Bronchial epithelial cell (primary cell): ENCODE data around the gene MAP3K9. TPM values are rescaled to one million over a fixed set of nuclear protein-coding genes. Genes with fewer than 3 reads are reported as not detected.

ENCODE experiments used
- DNase-seq: peaks from one replicate; pipeline ENCODE4 v3.0.0-alpha.2; 2010; ENCODE audit warnings: low read depth
- FAIRE-seq: peaks from 2 replicates; lab custom pipeline; 2011; peaks lifted over from hg19 to GRCh38; lab: Jason Lieb, UNC
- H3K27me3 ChIP-seq: 2 replicates; pipeline ENCODE4 v1.5.1; 2011; ENCODE audit warnings: low read length; ENCODE audit not compliant: control insufficient read depth, insufficient read depth
- H3K36me3 ChIP-seq: 2 replicates; pipeline ENCODE4 v1.5.1; 2011; ENCODE audit warnings: low read length; ENCODE audit not compliant: control insufficient read depth, insufficient read depth
- H3K4me3 ChIP-seq: 2 replicates; pipeline ENCODE4 v1.5.1; 2011; ENCODE audit warnings: mild to moderate bottlenecking, low read depth, low read length, control low read depth
- total RNA-seq: library from RNA; depleted of rRNA; stranded (reverse); fragments of >200 nt; gene quantifications from 2 replicates; pipeline ENCODE4 v1.2.1, GENCODE V29; 2014
- TF ChIP-seq, protein P1 (sequence below): IDR thresholded peaks from 2 replicates; pipeline ENCODE4 v1.5.1; 2011; ENCODE audit warnings: mild to moderate bottlenecking, moderate library complexity, low read length, control low read depth, inconsistent platforms; ENCODE audit not compliant: insufficient read depth, severe bottlenecking

MAP3K9 gene
- total RNA-seq, 1 donor from 2014 or later, result 11.6 TPM

GRCh38 chr14:70780396-70781075 lies 28.8 kb downstream of the MAP3K9 start:
- Histone ChIP-seq H3K27me3 (no peaks in the 10 kb centered on the region), H3K4me3 (no peak overlapping the region), H3K36me3 (peaks cover 2% of the 10 kb centered on the region)
- no peak for DNase-seq
- FAIRE-seq, result no peak
- TF ChIP-seq, protein P1, sequence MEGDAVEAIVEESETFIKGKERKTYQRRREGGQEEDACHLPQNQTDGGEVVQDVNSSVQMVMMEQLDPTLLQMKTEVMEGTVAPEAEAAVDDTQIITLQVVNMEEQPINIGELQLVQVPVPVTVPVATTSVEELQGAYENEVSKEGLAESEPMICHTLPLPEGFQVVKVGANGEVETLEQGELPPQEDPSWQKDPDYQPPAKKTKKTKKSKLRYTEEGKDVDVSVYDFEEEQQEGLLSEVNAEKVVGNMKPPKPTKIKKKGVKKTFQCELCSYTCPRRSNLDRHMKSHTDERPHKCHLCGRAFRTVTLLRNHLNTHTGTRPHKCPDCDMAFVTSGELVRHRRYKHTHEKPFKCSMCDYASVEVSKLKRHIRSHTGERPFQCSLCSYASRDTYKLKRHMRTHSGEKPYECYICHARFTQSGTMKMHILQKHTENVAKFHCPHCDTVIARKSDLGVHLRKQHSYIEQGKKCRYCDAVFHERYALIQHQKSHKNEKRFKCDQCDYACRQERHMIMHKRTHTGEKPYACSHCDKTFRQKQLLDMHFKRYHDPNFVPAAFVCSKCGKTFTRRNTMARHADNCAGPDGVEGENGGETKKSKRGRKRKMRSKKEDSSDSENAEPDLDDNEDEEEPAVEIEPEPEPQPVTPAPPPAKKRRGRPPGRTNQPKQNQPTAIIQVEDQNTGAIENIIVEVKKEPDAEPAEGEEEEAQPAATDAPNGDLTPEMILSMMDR, result no peak

DNA sequence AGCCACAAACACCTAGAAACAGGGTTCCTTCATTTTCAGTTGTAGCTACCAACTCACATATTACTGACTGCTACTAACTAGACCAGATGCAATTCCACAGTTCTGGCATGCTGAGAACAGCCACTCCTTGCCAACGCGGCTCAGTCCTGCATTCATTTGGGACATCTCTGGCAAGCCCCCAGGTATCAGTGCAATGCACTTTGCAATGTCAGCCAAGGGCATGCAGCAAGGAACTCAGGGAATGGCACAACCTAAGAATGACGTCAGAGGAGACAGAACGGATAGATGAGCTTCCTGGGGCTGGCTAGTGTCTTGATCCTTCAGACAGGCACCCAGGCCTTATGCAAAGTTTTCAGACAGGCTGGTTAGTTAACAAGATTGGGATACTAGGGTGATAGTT lies 29.6 kb downstream of the MAP3K9 start:
- FAIRE-seq (no peak), DNase-seq (no peak)
- Histone ChIP-seq H3K36me3 (peaks cover 2% of the 10 kb centered on the region), H3K27me3 (no peaks in the 10 kb centered on the region), H3K4me3 (no peak overlapping the region)
- TF ChIP-seq, protein P1, result no peak

GRCh38 chr14:70776197-70776596 lies 33.1 kb downstream of the MAP3K9 start:
- no peak overlapping the region for H3K4me3 ChIP-seq
- FAIRE-seq (no peak), DNase-seq (no peak)

DNA sequence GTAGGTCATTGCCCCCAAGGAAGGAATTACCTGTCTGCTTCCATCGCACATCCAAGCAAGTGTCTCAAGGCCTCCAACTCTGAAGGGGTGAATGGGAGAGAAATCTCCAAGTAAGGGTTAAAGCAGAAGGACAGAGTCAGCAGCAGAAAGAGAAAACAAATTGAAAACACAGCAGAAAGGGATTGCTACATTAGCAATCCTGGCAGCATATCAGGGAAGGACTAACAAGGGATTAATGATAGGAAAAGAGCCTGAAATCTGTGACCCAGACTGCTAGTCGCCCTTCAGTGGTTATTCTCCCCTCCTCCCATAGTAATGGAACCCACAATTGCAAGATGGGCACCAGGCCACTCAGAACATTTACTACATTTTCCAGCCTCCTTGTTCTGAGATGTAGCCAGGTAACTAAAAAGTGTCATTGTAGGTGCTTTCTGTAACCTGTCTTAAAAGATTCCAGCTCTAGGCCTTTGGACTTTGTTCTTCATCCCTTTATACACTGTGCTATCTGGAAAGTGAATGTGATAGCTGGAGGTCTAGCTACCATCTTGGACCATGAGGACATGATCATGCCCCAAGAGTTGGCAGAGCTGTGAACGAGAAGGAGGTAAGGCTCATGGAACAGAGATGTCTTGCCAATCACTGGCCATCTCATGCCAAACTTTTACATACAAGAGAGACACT lies 36.0 kb downstream of the MAP3K9 start:
- FAIRE-seq, result no peak
- H3K36me3 ChIP-seq, result peaks cover 4% of the 10 kb centered on the region
- TF ChIP-seq, protein P1, result no peak
- H3K4me3 ChIP-seq, result no peak overlapping the region
- DNase-seq, result no peak
- no peaks in the 10 kb centered on the region for H3K27me3 ChIP-seq

More at GRCh38 chr14:70776197-70776596, 33.1 kb downstream of the MAP3K9 start:
- H3K27me3 ChIP-seq, result no peaks in the 10 kb centered on the region
- TF ChIP-seq, protein P1, result no peak
- H3K36me3 ChIP-seq, result peaks cover 2% of the 10 kb centered on the region

DNA sequence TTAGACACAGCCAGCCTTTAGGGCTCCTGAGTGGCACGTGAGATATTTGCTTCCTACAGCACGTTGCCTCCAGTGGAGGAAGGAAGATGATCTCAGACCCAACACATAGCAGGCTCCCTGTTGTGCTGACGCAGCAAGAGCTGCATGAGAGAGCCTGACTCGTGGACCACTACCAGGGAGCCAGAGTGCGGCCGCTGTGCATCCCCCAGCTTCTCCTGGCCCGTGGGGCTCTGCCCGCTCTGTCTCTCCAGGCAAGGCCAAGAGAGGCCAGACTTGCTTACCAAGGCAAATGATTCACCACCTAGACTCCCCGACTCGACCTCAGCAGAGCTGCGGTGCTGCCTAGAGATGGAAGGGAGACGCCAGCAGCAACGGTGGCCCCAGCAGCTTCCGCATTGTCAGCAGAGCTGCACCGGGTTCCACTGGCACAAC lies 37.5 kb downstream of the MAP3K9 start:
- TF ChIP-seq, protein P1, result no peak
- Histone ChIP-seq H3K36me3 (peaks cover 4% of the 10 kb centered on the region), H3K4me3 (no peak overlapping the region), H3K27me3 (no peaks in the 10 kb centered on the region)
- DNase-seq (peak; percentile 21), FAIRE-seq (no peak)
